Measurements from ENCODE around the gene SLC39A13.

Gene SLC39A13

GRCh38 chr11:47417712-47418111 lies 9.3 kb downstream of the SLC39A13 start:
- TF ChIP-seq CTCF (IDR thresholded peaks at IDR 0.05), result no peak
- H3K4me3 ChIP-seq, result no peak overlapping the region
- no peak for DNase-seq (ENCODE audit: low spot score)
- peak overlapping the region in 1 of 2 donors; percentile 2 for H3K27ac ChIP-seq

- no peak for TF ChIP-seq CTCF (IDR thresholded peaks at IDR 0.05)
- DNase-seq (ENCODE audit: low spot score), result no peak
- no peak overlapping the region for H3K4me3 ChIP-seq
- peak overlapping the region in 1 of 2 donors; percentile 2 for H3K27ac ChIP-seq
Observed at GRCh38 chr11:47418454-47419259, 10.3 kb downstream of the SLC39A13 start.

GRCh38 chr11:47425611-47426010 lies 17.2 kb downstream of the SLC39A13 start:
- H3K4me3 ChIP-seq, result peak overlapping the region; percentile 91
- TF ChIP-seq CTCF (IDR thresholded peaks at IDR 0.05), result no peak

GRCh38 chr11:47426062-47426956 lies 17.9 kb downstream of the SLC39A13 start, which contains the start of gene PSMC3:
PSMC3 (minus strand) TSS chr11:47426439; CDS start chr11:47426279, 160 bp downstream.
- peak; percentile 99 for DNase-seq (ENCODE audit: low spot score)
- TF ChIP-seq CTCF (IDR thresholded peaks at IDR 0.05), result no peak
- Histone ChIP-seq H3K4me3 (peak within 1 kb of the TSS; percentile 91), H3K27ac (peak within 1 kb of the TSS; percentile 90 to 93)

More at GRCh38 chr11:47425611-47426010, 17.2 kb downstream of the SLC39A13 start:
- peak overlapping the region; percentile 90 to 93 for H3K27ac ChIP-seq
- DNase-seq (ENCODE audit: low spot score), result no peak

- no peak for TF ChIP-seq CTCF (IDR thresholded peaks at IDR 0.05)
- no peak for DNase-seq (ENCODE audit: low spot score)
- H3K4me3 ChIP-seq, result no peak overlapping the region
- H3K27ac ChIP-seq, result no peak overlapping the region
Observed at GRCh38 chr11:47430524-47430923, 22.1 kb downstream of the SLC39A13 start.

GRCh38 chr11:47431356-47432083 lies 23.1 kb downstream of the SLC39A13 start:
- no peak for DNase-seq (ENCODE audit: low spot score)
- Histone ChIP-seq H3K27ac (no peak overlapping the region), H3K4me3 (no peak overlapping the region)
- TF ChIP-seq CTCF (IDR thresholded peaks at IDR 0.05), result no peak
